MM.1S (cell line): ENCODE data around the gene EHMT2.

Experiments
- DNase-seq: peaks from one replicate; pipeline ENCODE4 v3.0.0-alpha.2; 2015
- H2AFZ ChIP-seq: fragments of 300-600 bp; sonication (generic); 2 replicates; pipeline ENCODE4 v1.6.0; 2016; ENCODE audit warnings: antibody characterized with exemption, low read length
- H3F3A ChIP-seq: fragments of 300-600 bp; sonication (generic); 2 replicates; pipeline ENCODE4 v1.6.1; 2016; ENCODE audit warnings: mild to moderate bottlenecking, antibody characterized with exemption, low read length, moderate library complexity, mixed read lengths; ENCODE audit not compliant: insufficient read depth
- H3K27ac ChIP-seq: fragments of 300-600 bp; sonication (generic); 2 replicates; pipeline ENCODE4 v1.5.1; 2016; ENCODE audit warnings: mild to moderate bottlenecking, low read length
- H3K27me3 ChIP-seq: fragments of 300-600 bp; sonication (generic); replicated peaks from 2 replicates; pipeline ENCODE4 v1.6.0; 2016; ENCODE audit warnings: low read length; ENCODE audit not compliant: insufficient read depth
- H3K36me3 ChIP-seq: fragments of 300-600 bp; sonication (generic); replicated peaks from 2 replicates; pipeline ENCODE4 v1.6.1; 2016; ENCODE audit warnings: mild to moderate bottlenecking, low read length, mixed read lengths; ENCODE audit not compliant: insufficient read depth
- H3K4me1 ChIP-seq: fragments of 300-600 bp; sonication (generic); 2 replicates; pipeline ENCODE4 v1.6.1; 2016; ENCODE audit warnings: low read length, mixed read lengths
- H3K4me2 ChIP-seq: fragments of 300-600 bp; sonication (generic); 2 replicates; pipeline ENCODE4 v1.6.0; 2016; ENCODE audit warnings: low read depth, low read length
- H3K4me3 ChIP-seq: fragments of 300-600 bp; sonication (generic); 2 replicates; pipeline ENCODE4 v1.5.1; 2016; ENCODE audit warnings: low read length, mixed read lengths
- H3K79me2 ChIP-seq: fragments of 300-600 bp; sonication (generic); 2 replicates; pipeline ENCODE4 v1.6.1; 2016; ENCODE audit warnings: mixed run types, low read length, mixed read lengths
- H3K9ac ChIP-seq: fragments of 300-600 bp; sonication (generic); 2 replicates; pipeline ENCODE4 v1.6.1; 2016; ENCODE audit warnings: low read length, mixed read lengths
- H3K9me2 ChIP-seq: fragments of 300-600 bp; sonication (generic); replicated peaks from 2 replicates; pipeline ENCODE4 v1.6.1; 2016; ENCODE audit warnings: mild to moderate bottlenecking, low read length, mixed read lengths; ENCODE audit not compliant: insufficient read depth
- H3K9me3 ChIP-seq: fragments of 300-600 bp; sonication (generic); replicated peaks from 2 replicates; pipeline ENCODE4 v1.6.1; 2016; ENCODE audit warnings: mild to moderate bottlenecking, low read length, mixed read lengths; ENCODE audit not compliant: insufficient read depth
- H4K20me1 ChIP-seq: fragments of 300-600 bp; sonication (generic); 2 replicates; pipeline ENCODE4 v1.6.1; 2016; ENCODE audit warnings: mild to moderate bottlenecking, low read length, moderate library complexity, mixed read lengths; ENCODE audit not compliant: insufficient read depth
- EZH2 ChIP-seq: fragments of 300-600 bp; sonication (generic); optimal IDR thresholded peaks from 2 replicates; pipeline ENCODE3; 2017; ENCODE audit warnings: low read depth, mild to moderate bottlenecking, antibody characterized with exemption, low read length, mixed read lengths
- EZH2phosphoT487 ChIP-seq: fragments of 300-600 bp; sonication (generic); IDR thresholded peaks from 2 replicates; pipeline ENCODE4 v1.6.1; 2018; ENCODE audit warnings: antibody characterized with exemption, low read length
- TF ChIP-seq, protein P1 (sequence below): fragments of 300-600 bp; sonication (generic); IDR thresholded peaks from 2 replicates; pipeline ENCODE4 v1.5.1; 2016; ENCODE audit warnings: antibody characterized with exemption, low read length, mixed read lengths

The EHMT2 gene

DNA sequence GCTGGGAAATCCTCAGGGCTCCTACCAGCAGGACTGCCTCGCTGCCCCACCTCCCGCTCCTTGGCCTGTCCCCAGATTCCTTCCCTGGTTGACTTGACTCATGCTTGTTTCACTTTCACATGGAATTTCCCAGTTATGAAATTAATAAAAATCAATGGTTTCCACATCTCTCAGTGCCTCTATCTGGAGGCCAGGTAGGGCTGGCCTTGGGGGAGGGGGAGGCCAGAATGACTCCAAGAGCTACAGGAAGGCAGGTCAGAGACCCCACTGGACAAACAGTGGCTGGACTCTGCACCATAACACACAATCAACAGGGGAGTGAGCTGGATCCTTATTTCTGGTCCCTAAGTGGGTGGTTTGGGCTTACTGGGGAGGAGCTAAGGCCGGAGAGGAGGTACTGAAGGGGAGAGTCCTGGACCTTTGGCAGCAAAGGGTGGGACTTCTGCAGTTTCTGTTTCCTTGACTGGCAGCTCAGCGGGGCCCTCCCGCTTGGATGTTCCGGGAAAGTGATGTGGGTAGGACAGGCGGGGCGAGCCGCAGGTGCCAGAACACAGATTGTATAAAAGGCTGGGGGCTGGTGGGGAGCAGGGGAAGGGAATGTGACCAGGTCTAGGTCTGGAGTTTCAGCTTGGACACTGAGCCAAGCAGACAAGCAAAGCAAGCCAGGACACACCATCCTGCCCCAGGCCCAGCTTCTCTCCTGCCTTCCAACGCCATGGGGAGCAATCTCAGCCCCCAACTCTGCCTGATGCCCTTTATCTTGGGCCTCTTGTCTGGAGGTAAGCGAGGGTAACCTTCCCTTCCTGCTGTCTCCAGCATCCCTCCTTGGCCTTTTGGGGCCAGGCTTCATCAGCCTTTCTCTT, 48.2 kb upstream of the EHMT2 start, which contains the start of gene CFB:
TSS of gene CFB (plus strand) at position 589 of the 863 bp plus-strand sequence. CDS start at position 716, 127 bp downstream.
- no peak within 1 kb of the TSS for H3K4me2 ChIP-seq
- H3K27ac ChIP-seq: no peak within 1 kb of the TSS
- no peaks in the 10 kb centered on the region for H3K36me3 ChIP-seq
- TF ChIP-seq EZH2phosphoT487 (no peak), EZH2 (no peak)
- TF ChIP-seq, protein P1, sequence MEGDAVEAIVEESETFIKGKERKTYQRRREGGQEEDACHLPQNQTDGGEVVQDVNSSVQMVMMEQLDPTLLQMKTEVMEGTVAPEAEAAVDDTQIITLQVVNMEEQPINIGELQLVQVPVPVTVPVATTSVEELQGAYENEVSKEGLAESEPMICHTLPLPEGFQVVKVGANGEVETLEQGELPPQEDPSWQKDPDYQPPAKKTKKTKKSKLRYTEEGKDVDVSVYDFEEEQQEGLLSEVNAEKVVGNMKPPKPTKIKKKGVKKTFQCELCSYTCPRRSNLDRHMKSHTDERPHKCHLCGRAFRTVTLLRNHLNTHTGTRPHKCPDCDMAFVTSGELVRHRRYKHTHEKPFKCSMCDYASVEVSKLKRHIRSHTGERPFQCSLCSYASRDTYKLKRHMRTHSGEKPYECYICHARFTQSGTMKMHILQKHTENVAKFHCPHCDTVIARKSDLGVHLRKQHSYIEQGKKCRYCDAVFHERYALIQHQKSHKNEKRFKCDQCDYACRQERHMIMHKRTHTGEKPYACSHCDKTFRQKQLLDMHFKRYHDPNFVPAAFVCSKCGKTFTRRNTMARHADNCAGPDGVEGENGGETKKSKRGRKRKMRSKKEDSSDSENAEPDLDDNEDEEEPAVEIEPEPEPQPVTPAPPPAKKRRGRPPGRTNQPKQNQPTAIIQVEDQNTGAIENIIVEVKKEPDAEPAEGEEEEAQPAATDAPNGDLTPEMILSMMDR: no peak
- H3K27me3 ChIP-seq: peaks cover 35% of the 10 kb centered on the region
- no peak within 1 kb of the TSS for H3K9ac ChIP-seq
- no peak within 1 kb of the TSS for H3K4me3 ChIP-seq
- H3K79me2 ChIP-seq: no peaks in the 10 kb centered on the region
- no peak within 1 kb of the TSS for H2AFZ ChIP-seq
- DNase-seq: no peak
- peaks cover 4% of the 10 kb centered on the region; the same call in 1 of the 2 replicates for H3K4me1 ChIP-seq
- H3K9me3 ChIP-seq: no peaks in the 10 kb centered on the region
- H4K20me1 ChIP-seq: no peaks in the 10 kb centered on the region
- no peaks in the 10 kb centered on the region for H3F3A ChIP-seq
- H3K9me2 ChIP-seq: no peaks in the 10 kb centered on the region

DNA sequence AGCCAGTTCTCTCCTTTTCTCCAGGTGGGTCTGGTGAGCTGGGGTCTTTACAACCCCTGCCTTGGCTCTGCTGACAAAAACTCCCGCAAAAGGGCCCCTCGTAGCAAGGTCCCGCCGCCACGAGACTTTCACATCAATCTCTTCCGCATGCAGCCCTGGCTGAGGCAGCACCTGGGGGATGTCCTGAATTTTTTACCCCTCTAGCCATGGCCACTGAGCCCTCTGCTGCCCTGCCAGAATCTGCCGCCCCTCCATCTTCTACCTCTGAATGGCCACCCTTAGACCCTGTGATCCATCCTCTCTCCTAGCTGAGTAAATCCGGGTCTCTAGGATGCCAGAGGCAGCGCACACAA, 47.6 kb upstream of the EHMT2 start:
- Histone ChIP-seq H3K9me3 (no peaks in the 10 kb centered on the region), H3K4me2 (no peak overlapping the region), H2AFZ (no peak overlapping the region), H3K36me3 (no peaks in the 10 kb centered on the region), H3K4me1 (peaks cover 4% of the 10 kb centered on the region; the same call in 1 of the 2 replicates), H3K9me2 (no peaks in the 10 kb centered on the region), H3K27me3 (peaks cover 35% of the 10 kb centered on the region), H3F3A (no peaks in the 10 kb centered on the region), H4K20me1 (no peaks in the 10 kb centered on the region), H3K9ac (no peak overlapping the region), H3K79me2 (no peaks in the 10 kb centered on the region), H3K27ac (no peak overlapping the region), H3K4me3 (no peak overlapping the region)
- TF ChIP-seq, protein P1: no peak
- no peak for TF ChIP-seq EZH2
- TF ChIP-seq EZH2phosphoT487: no peak
- DNase-seq: no peak

DNA sequence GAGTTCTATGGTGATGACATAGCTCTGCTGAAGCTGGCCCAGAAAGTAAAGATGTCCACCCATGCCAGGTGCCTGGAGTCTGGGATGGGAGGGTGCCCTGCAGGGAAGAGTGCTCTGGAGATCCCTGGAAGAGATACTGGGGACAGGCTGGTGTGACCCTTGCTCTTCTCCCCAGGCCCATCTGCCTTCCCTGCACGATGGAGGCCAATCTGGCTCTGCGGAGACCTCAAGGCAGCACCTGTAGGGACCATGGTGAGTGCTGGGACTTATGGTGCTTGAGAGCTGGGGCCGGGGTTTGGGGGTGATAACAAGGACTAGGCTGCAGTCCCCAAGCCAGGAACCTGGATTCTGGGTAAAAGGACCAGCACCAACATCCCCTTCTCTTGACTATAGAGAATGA, 46.2 kb upstream of the EHMT2 start:
- no peaks in the 10 kb centered on the region for H3K36me3 ChIP-seq
- no peak overlapping the region for H3K4me2 ChIP-seq
- no peak overlapping the region for H3K27ac ChIP-seq
- H3K9ac ChIP-seq: no peak overlapping the region
- no peak overlapping the region for H2AFZ ChIP-seq
- no peaks in the 10 kb centered on the region for H3K9me3 ChIP-seq
- no peaks in the 10 kb centered on the region for H3K9me2 ChIP-seq
- no peak for DNase-seq
- H3F3A ChIP-seq: no peaks in the 10 kb centered on the region
- no peak overlapping the region for H3K4me3 ChIP-seq
- peaks cover 4% of the 10 kb centered on the region; the same call in 1 of the 2 replicates for H3K4me1 ChIP-seq
- TF ChIP-seq EZH2phosphoT487 (no peak), EZH2 (no peak)
- TF ChIP-seq, protein P1: no peak
- H3K79me2 ChIP-seq: no peaks in the 10 kb centered on the region
- peaks cover 35% of the 10 kb centered on the region for H3K27me3 ChIP-seq
- no peaks in the 10 kb centered on the region for H4K20me1 ChIP-seq
